HFFc6 (cell line): ENCODE data around the gene PDCL3. TPM values are rescaled to one million over a fixed set of nuclear protein-coding genes. Genes with fewer than 3 reads are reported as not detected.

Experiments
- DNase-seq: peaks from one replicate; pipeline ENCODE4 v3.0.0-alpha.2; 2018
- H3K27ac Mint-ChIP-seq: 2 replicates; pipeline ENCODE4 v1.8.0; 2020; ENCODE audit warnings: mild to moderate bottlenecking, mixed read lengths
- H3K27me3 Mint-ChIP-seq: 2 replicates; pipeline ENCODE4 v1.8.0; 2021; ENCODE audit warnings: mild to moderate bottlenecking, moderate library complexity, mixed read lengths; ENCODE audit not compliant: insufficient read depth
- H3K36me3 Mint-ChIP-seq: 2 replicates; pipeline ENCODE4 v1.8.0; 2021; ENCODE audit warnings: low read depth, mixed read lengths
- H3K4me1 Mint-ChIP-seq: 2 replicates; pipeline ENCODE4 v1.8.0; 2020; ENCODE audit warnings: low read depth, mixed read lengths
- H3K4me3 Mint-ChIP-seq: 2 replicates; pipeline ENCODE4 v1.8.0; 2020; ENCODE audit warnings: mild to moderate bottlenecking, moderate library complexity, mixed read lengths
- H3K9me3 Mint-ChIP-seq: 2 replicates; pipeline ENCODE4 v1.8.0; 2020; ENCODE audit warnings: mild to moderate bottlenecking, mixed read lengths
- CTCF ChIP-seq: fragments of 200-600 bp; sonication (generic); IDR thresholded peaks from 2 replicates; pipeline ENCODE4 v1.5.0; 2021; ENCODE audit warnings: antibody characterized with exemption, mild to moderate bottlenecking
- total RNA-seq, 6 experiments: library from RNA; stranded (reverse); fragmentation: NEBNext Ultra II Directional; extraction: Animal tissue kit (Norgen Biotek cat#: 25700); gene quantifications; 2 replicates in 1 of 6; 3 replicates in 5 of 6; pipeline ENCODE4 v1.2.3, GENCODE V29; 2021

The PDCL3 gene
- total RNA-seq, 6 experiments from 2014 or later = 26.1 to 30.3 (median 29.1) TPM

GRCh38 chr2:100615471-100615870, 52.7 kb downstream of the PDCL3 start:
- Mint-ChIP-seq H3K36me3 (no peaks in the 10 kb centered on the region), H3K4me1 (peaks cover 6% of the 10 kb centered on the region), H3K27me3 (peaks cover 12% of the 10 kb centered on the region), H3K4me3 (no peak overlapping the region), H3K27ac (no peak overlapping the region), H3K9me3 (no peaks in the 10 kb centered on the region)
- no peak for TF ChIP-seq CTCF
- no peak for DNase-seq

- no peak for DNase-seq
- Mint-ChIP-seq H3K4me1 (peaks cover 2% of the 10 kb centered on the region), H3K9me3 (no peaks in the 10 kb centered on the region), H3K27ac (no peak overlapping the region), H3K4me3 (no peak overlapping the region), H3K27me3 (peaks cover 16% of the 10 kb centered on the region), H3K36me3 (no peaks in the 10 kb centered on the region)
- no peak for TF ChIP-seq CTCF
Measured at GRCh38 chr2:100615886-100616285, 53.1 kb downstream of the PDCL3 start.

- TF ChIP-seq CTCF = no peak
- H3K9me3 Mint-ChIP-seq = no peaks in the 10 kb centered on the region
- DNase-seq = no peak
- H3K27ac Mint-ChIP-seq = no peak overlapping the region
- no peak overlapping the region for H3K4me3 Mint-ChIP-seq
- no peaks in the 10 kb centered on the region for H3K36me3 Mint-ChIP-seq
- no peaks in the 10 kb centered on the region for H3K4me1 Mint-ChIP-seq
- peaks cover 20% of the 10 kb centered on the region for H3K27me3 Mint-ChIP-seq
Measured at GRCh38 chr2:100616841-100617390, 54.1 kb downstream of the PDCL3 start.

- Mint-ChIP-seq H3K36me3 (no peaks in the 10 kb centered on the region), H3K27me3 (peaks cover 36% of the 10 kb centered on the region), H3K4me3 (no peak overlapping the region), H3K9me3 (no peaks in the 10 kb centered on the region), H3K4me1 (no peaks in the 10 kb centered on the region), H3K27ac (no peak overlapping the region)
- no peak for TF ChIP-seq CTCF
- no peak for DNase-seq
Measured at GRCh38 chr2:100619951-100620350, 57.2 kb downstream of the PDCL3 start.

GRCh38 chr2:100620481-100620880, 57.7 kb downstream of the PDCL3 start:
- peaks cover 41% of the 10 kb centered on the region for H3K27me3 Mint-ChIP-seq
- DNase-seq = no peak
- no peak overlapping the region for H3K4me3 Mint-ChIP-seq
- no peaks in the 10 kb centered on the region for H3K9me3 Mint-ChIP-seq
- H3K27ac Mint-ChIP-seq = no peak overlapping the region
- no peak for TF ChIP-seq CTCF
- no peaks in the 10 kb centered on the region for H3K36me3 Mint-ChIP-seq
- H3K4me1 Mint-ChIP-seq = no peaks in the 10 kb centered on the region
